Measurements from ENCODE around the gene TAT.

The TAT gene

DNA sequence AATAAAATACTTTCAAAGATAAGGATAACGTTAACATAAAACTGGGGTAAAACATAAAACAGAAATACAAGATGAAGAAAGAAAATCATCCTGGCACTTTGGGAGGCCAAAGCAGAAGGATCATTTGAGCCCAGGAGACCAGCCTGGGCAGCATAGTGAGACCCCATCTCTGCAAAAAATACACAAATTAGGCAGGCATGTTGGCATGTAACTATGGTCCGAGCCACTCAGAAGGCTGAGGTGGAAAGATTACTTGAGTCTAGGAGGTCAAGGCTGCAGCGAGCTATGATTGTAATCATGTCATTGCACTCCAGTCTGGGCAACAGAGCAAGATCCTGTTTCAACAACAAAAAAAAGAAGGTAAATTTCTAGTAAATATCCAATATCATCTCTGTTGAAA, 19.6 kb downstream of the TAT start:
- DNase-seq: peak in 1 of 42 donors; percentile 8
- intact Hi-C loops (cut with DNase I): no loop called here

- peak in 1 of 42 donors; percentile 8 for DNase-seq
- intact Hi-C loops (cut with DNase I): no loop called here
These were observed 21.5 kb downstream of the TAT start for GRCh38 chr16:71555230-71555891.

DNA sequence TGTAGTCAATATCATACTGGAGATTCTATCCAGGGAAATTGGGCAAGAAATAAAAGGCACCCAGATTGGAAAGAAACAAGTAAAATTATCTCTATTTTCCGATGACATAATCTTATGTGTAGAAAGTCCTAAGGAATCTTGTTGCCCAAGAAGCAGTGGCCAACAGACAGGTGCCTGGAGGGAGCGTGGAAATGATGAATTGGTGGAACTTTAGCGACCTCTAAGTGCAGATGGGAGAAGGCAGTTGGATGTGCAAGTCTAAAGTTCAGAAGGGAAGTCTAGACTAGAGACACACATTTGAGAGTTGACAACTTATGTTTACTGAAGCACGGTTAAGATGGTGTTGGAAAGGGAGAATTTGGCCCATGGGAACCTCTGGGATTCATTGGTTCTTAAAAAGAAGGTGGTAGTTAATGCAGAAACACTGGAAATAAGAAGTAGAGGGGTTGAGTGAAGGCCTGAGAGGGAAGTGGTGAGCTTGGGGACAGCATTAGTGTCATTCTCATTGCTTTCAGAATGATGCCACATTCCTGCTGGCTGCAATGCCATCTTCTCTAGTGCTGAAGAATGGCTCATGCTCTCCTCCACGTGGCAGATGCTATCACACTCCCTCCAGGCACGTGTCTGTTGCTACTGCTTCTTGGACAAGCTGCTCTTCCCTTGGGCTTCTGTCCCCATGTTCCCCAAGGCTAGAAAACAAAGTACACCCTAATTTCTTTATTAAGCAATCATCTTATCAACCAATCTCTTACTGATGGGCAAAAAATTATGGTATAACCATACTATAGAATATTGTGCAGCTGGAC, 24.0 kb downstream of the TAT start:
- DNase-seq: no peak
- intact Hi-C loops (cut with DNase I): no loop called here

- no peak for DNase-seq
- intact Hi-C loops (cut with DNase I): no loop called here
These were observed 29.7 kb downstream of the TAT start for GRCh38 chr16:71547168-71547567.

DNA sequence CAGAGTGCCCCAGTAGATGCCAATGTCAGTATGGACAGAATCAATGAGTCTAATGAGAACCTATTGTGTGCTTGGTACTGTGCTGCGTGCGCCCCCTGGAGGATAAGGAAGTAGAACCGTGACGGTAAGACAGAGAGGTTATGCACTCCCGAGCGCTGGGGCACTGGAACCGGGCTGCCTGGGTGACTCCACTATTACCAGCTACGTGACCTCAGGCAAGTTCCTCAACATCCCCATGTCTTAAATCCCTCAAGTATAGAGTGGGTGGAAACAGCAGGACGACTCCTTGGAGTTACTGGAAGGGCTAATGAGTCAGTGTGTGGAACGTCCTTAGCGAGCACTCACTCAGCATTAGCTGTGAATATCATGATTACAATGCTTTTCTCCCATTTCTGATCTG, 34.5 kb downstream of the TAT start:
- DNase-seq: peak in 30 of 42 donors; percentile 5 to 72 (median 23)

DNA sequence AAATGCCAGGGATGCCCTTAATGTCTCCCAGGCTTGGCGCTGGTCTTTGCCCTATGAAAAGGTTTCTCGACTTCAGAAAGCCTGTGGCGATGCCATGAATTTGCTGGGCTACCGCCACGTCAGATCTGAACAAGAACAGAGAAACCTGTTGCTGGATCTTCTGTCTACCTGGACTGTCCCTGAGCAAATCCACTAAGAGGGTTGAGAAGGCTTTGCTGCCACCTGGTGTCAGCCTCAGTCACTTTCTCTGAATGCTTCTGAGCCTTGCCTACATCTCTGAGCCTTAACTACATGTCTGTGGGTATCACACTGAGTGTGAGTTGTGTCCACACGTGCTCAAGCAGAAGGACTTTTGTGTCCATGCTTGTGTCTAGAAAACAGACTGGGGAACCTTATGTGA, 39.2 kb downstream of the TAT start:
- intact Hi-C loops (cut with DNase I): no loop called here
- DNase-seq: peak in 37 of 42 donors; percentile 8 to 65 (median 38)

More for the DNA sequence above, 34.5 kb downstream of the TAT start:
- intact Hi-C loops (cut with DNase I): no loop called here

- DNase-seq: no peak
- intact Hi-C loops (cut with DNase I): no loop called here
These were observed 40.0 kb downstream of the TAT start for GRCh38 chr16:71536752-71537499.

DNA sequence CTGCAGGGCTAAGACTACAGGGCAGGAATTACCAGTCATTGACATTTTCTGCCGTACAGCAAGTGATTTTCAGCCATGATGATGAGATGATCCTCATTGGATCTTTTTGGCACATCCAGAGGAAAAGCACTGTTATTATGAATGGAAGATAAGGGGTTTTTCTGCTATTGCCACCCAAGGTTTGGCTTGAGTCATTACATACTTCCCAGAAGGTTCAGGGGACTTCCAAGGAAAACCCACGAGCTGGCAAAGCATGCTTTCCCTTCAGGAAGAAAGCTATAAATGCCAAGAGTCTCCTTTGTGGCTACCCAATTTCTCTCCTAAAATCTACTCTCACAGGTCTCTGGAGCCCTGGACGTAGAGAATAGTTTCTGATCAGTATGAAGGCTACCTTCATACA, 44.5 kb downstream of the TAT start:
- no peak for DNase-seq
- intact Hi-C loops (cut with DNase I): no loop called here

DNA sequence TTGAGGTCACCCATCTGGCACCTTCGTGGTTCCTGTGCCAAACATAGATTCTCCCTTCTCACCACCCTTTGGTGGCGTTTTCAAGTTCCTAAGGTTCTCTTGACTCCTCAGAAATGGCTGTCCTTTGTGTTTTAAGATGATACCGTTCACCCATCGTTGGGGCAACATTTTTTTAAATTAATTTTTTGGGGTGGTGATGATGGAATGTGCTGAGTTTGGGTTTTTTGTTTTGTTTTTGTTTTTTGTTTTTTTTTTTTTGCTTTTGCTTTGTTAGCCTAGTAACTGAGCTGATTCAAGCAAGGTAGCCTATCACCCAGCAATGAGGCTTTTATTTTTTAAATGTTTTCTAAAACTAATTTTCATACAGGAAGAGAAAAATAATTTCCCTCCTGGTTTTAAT, 48.0 kb downstream of the TAT start:
- intact Hi-C loops (cut with DNase I): no loop called here
- no peak for DNase-seq

GRCh38 chr16:71528257-71528656, 48.6 kb downstream of the TAT start:
- DNase-seq: no peak

DNA sequence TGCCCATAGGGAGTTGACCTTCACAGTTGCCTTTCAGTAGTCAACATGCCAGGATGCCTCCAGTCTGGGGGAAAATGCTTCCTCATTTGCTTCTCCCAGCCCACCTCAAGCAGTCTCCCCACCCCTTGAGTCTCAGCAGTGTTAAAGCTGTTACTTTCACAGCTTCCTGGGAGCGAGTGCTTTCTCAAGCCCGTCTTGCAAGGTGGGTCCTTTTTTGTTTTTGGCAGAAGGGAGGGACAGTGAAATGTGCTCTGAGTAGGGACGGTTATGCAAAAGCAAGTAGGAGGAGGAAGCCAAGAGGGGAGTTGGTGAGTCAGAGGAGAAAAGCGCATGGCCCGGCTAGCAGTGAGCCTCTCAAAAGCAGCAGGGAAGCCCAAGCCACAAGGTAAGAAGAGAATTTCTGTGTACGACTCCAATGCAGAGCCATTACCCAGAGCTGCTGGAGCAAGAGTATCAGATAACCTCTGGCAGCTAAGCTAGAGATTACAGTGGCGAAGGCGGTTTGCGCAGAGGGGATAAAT, 50.7 kb downstream of the TAT start, which contains the start of gene CHST4:
CHST4 (plus strand) TSS at position 316 of the 521 bp plus-strand sequence. CDS start 10,252 bp downstream, outside the sequence.
- intact Hi-C loops (cut with DNase I): no loop called here
- no peak for DNase-seq

More at GRCh38 chr16:71528257-71528656, 48.6 kb downstream of the TAT start:
- intact Hi-C loops (cut with DNase I): no loop called here

- peak in 3 of 42 donors; percentile 3 to 15 (median 12) for DNase-seq
- intact Hi-C loops (cut with DNase I): no loop called here
These were observed 52.0 kb downstream of the TAT start for GRCh38 chr16:71524566-71525553.

DNA sequence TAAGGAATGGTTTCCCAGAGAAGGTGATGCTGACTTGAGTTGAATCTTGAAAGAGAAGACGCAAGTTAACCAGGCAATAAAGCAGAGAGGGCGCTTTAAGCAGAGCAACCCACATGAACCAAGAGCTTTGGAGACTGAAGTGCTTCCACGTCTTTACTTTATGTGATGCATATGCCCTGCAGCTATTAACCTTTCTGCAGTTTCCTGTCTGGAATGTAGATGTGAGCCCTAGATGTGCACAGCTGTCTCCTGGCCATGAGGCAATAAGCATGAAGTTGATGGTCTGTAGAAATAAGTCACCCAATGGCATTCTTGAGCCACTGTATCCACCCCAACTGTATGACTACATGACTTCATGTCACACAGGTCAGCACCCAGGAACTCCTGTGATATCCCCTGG, 56.3 kb downstream of the TAT start:
- intact Hi-C loops (cut with DNase I): no loop called here
- no peak for DNase-seq
